Liver (tissue), 3 donors: ENCODE data around the gene AHDC1.

Source experiments
- GABPA ChIP-seq, 2 donors: IDR thresholded peaks in 1 of 2; conservative IDR thresholded peaks in 1 of 2; 2 replicates each; pipeline ENCODE4 v1.6.1; 2016; ENCODE audit warnings: antibody characterized with exemption in 2 of 2, mild to moderate bottlenecking in 1 of 2, moderate library complexity in 1 of 2
- RAD21 ChIP-seq, 2 donors: IDR thresholded peaks; 2 replicates each; pipeline ENCODE4 v1.6.1; 2016; ENCODE audit warnings: antibody characterized with exemption in 2 of 2, mild to moderate bottlenecking in 2 of 2
- RXRA ChIP-seq, 2 donors: IDR thresholded peaks; 2 replicates each; pipeline ENCODE4 v1.6.1; 2017 to 2018; ENCODE audit warnings: antibody characterized with exemption in 2 of 2, mild to moderate bottlenecking in 1 of 2
- YY1 ChIP-seq: IDR thresholded peaks from 2 replicates; pipeline ENCODE4 v1.6.1; 2016; ENCODE audit warnings: antibody characterized with exemption, mild to moderate bottlenecking
- ZBTB33 ChIP-seq: IDR thresholded peaks from 2 replicates; pipeline ENCODE4 v1.6.1; 2016; ENCODE audit warnings: antibody characterized with exemption
- TF ChIP-seq, protein P1 (sequence below): fragments of 150-350 bp; IDR thresholded peaks from 2 replicates; pipeline ENCODE4 v1.5.1; 2017; ENCODE audit warnings: improper control_type of control experiment, low read depth, low read length; ENCODE audit not compliant: missing input control
- TF ChIP-seq, protein P2 (sequence below): IDR thresholded peaks from 2 replicates; pipeline ENCODE4 v1.6.1; 2016; ENCODE audit warnings: antibody characterized with exemption, mild to moderate bottlenecking
- TF ChIP-seq, protein P3 (sequence below): IDR thresholded peaks from 2 replicates; pipeline ENCODE4 v1.6.1; 2016; ENCODE audit warnings: antibody characterized with exemption
- donor health status: healthy.
- donor health status: healthy.

DNA sequence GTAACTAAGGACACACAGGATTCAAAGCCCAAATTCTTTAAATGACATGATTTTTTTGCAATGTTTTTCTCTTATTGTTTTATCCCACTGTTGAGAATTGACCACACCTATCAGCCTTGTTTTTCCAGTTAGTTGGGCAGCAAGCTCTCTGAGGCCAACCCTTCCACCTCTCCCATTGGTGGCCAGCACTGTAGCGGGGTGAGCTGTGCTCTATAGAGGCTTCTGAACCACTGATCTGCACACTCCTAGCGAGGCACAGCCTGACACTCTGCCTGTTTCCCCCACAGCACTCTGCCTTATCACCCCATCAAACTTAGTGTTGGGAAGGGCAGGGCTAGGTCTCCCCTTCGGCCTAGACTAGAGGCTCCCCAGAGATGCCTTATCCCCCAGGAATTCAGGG lies 19.5 kb downstream of the AHDC1 start:
- TF ChIP-seq ZBTB33 (no peak), GABPA (IDR thresholded peaks at IDR 0.05 in 1 of 2, conservative IDR thresholded peaks at IDR 0.05 in 1 of 2) (no peak), RAD21 (IDR thresholded peaks at IDR 0.05) (no peak), RXRA (IDR thresholded peaks at IDR 0.05) (no peak), YY1 (no peak)
- TF ChIP-seq, protein P1, sequence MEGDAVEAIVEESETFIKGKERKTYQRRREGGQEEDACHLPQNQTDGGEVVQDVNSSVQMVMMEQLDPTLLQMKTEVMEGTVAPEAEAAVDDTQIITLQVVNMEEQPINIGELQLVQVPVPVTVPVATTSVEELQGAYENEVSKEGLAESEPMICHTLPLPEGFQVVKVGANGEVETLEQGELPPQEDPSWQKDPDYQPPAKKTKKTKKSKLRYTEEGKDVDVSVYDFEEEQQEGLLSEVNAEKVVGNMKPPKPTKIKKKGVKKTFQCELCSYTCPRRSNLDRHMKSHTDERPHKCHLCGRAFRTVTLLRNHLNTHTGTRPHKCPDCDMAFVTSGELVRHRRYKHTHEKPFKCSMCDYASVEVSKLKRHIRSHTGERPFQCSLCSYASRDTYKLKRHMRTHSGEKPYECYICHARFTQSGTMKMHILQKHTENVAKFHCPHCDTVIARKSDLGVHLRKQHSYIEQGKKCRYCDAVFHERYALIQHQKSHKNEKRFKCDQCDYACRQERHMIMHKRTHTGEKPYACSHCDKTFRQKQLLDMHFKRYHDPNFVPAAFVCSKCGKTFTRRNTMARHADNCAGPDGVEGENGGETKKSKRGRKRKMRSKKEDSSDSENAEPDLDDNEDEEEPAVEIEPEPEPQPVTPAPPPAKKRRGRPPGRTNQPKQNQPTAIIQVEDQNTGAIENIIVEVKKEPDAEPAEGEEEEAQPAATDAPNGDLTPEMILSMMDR = no peak
- TF ChIP-seq, protein P2, sequence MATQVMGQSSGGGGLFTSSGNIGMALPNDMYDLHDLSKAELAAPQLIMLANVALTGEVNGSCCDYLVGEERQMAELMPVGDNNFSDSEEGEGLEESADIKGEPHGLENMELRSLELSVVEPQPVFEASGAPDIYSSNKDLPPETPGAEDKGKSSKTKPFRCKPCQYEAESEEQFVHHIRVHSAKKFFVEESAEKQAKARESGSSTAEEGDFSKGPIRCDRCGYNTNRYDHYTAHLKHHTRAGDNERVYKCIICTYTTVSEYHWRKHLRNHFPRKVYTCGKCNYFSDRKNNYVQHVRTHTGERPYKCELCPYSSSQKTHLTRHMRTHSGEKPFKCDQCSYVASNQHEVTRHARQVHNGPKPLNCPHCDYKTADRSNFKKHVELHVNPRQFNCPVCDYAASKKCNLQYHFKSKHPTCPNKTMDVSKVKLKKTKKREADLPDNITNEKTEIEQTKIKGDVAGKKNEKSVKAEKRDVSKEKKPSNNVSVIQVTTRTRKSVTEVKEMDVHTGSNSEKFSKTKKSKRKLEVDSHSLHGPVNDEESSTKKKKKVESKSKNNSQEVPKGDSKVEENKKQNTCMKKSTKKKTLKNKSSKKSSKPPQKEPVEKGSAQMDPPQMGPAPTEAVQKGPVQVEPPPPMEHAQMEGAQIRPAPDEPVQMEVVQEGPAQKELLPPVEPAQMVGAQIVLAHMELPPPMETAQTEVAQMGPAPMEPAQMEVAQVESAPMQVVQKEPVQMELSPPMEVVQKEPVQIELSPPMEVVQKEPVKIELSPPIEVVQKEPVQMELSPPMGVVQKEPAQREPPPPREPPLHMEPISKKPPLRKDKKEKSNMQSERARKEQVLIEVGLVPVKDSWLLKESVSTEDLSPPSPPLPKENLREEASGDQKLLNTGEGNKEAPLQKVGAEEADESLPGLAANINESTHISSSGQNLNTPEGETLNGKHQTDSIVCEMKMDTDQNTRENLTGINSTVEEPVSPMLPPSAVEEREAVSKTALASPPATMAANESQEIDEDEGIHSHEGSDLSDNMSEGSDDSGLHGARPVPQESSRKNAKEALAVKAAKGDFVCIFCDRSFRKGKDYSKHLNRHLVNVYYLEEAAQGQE = no peak
- TF ChIP-seq, protein P3, sequence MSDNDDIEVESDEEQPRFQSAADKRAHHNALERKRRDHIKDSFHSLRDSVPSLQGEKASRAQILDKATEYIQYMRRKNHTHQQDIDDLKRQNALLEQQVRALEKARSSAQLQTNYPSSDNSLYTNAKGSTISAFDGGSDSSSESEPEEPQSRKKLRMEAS = no peak
